Endothelial cell of umbilical vein (primary cell): ENCODE results near the gene TBC1D16. TPM values are rescaled to one million over a fixed set of nuclear protein-coding genes. Genes with fewer than 3 reads are reported as not detected.

ENCODE experiments used
- BruUV-seq: library from RNA; stranded (reverse); fragments of 400-500 nt; replicated peaks from 2 replicates; lab custom pipeline; 2021; lab: Mats Ljungman, UMichigan
- CTCF ChIA-PET: fragments of 300-600, 350-600 bp; sonication (Branson Sonifier 250); formaldehyde crosslinking; loops from one replicate; lab custom pipeline; 2021; ENCODE audit warnings: antibody characterized with exemption, inconsistent platforms; lab: Charles Lee
- POLR2A ChIA-PET: fragments of 300-600, 350-600 bp; sonication (Branson Sonifier 250); formaldehyde crosslinking; loops from one replicate; lab custom pipeline; 2021; ENCODE audit warnings: antibody characterized with exemption, inconsistent platforms; lab: Charles Lee
- DNase-seq: peaks from one replicate; pipeline ENCODE4 v3.0.0-alpha.2; 2011; ENCODE audit warnings: low read depth, low spot score
- FAIRE-seq: peaks from 2 replicates; lab custom pipeline; 2011; peaks lifted over from hg19 to GRCh38; lab: Jason Lieb, UNC
- H2AFZ ChIP-seq: 2 replicates; pipeline ENCODE4 v1.6.0; 2012; ENCODE audit warnings: low read depth, low read length, control low read depth, inconsistent platforms
- H3K27ac ChIP-seq: 2 replicates; pipeline ENCODE4 v1.5.1; 2011; ENCODE audit warnings: low read depth, mild to moderate bottlenecking, control low read depth, low read length, moderate library complexity; ENCODE audit not compliant: insufficient read depth
- H3K27me3 ChIP-seq, 2 experiments: 2 replicates each; pipeline versions ENCODE4 v1.6.0 to v1.6.1; 2011; ENCODE audit warnings: low read length in 2 of 2, mixed read lengths in 1 of 2; ENCODE audit not compliant: control insufficient read depth in 2 of 2, insufficient read depth in 2 of 2
- H3K36me3 ChIP-seq, 2 experiments: 2 replicates in 1 of 2; 3 replicates in 1 of 2; pipeline ENCODE4 v1.5.1; 2011; ENCODE audit warnings: low read length in 2 of 2, mild to moderate bottlenecking in 1 of 2, moderate library complexity in 1 of 2; ENCODE audit not compliant: control insufficient read depth in 2 of 2, insufficient read depth in 2 of 2; ENCODE audit errors: extremely low read depth in 1 of 2
- H3K4me1 ChIP-seq: 3 replicates; pipeline ENCODE4 v1.5.1; 2011; ENCODE audit warnings: mild to moderate bottlenecking, low read length; ENCODE audit not compliant: control insufficient read depth, insufficient read depth; ENCODE audit errors: extremely low read depth
- H3K4me2 ChIP-seq: 2 replicates; pipeline ENCODE4 v1.6.1; 2011; ENCODE audit warnings: low read length, control low read depth, mixed read lengths; ENCODE audit not compliant: insufficient read depth
- H3K4me3 ChIP-seq, 3 experiments: fragments of 200-600 bp in 1 of 3; sonication (generic), shearing (Covaris generic) in 1 of 3; replicated peaks in 1 of 3; 2 replicates each; pipeline ENCODE4 v1.5.1; 2011 to 2016; ENCODE audit warnings: control low read depth in 3 of 3, low read length in 3 of 3, mild to moderate bottlenecking in 2 of 3, inconsistent platforms in 1 of 3, low read depth in 1 of 3, moderate library complexity in 1 of 3; ENCODE audit not compliant: insufficient read depth in 1 of 3
- H3K79me2 ChIP-seq: 2 replicates; pipeline ENCODE4 v1.6.0; 2012; ENCODE audit warnings: low read length, inconsistent platforms; ENCODE audit not compliant: control insufficient read depth, insufficient read depth
- H3K9ac ChIP-seq: replicated peaks from 2 replicates; pipeline ENCODE3; 2011; ENCODE audit warnings: low read length, control low read depth; ENCODE audit not compliant: insufficient read depth; ENCODE audit errors: extremely low read depth
- H3K9me1 ChIP-seq: replicated peaks from 3 replicates; pipeline ENCODE4 v1.6.0; 2011; ENCODE audit warnings: mild to moderate bottlenecking, low read length; ENCODE audit not compliant: control insufficient read depth, insufficient read depth; ENCODE audit errors: extremely low read depth
- H3K9me3 ChIP-seq: replicated peaks from 2 replicates; pipeline ENCODE4 v1.5.1; 2012; ENCODE audit warnings: low read length, inconsistent platforms; ENCODE audit not compliant: control insufficient read depth, insufficient read depth
- H4K20me1 ChIP-seq: replicated peaks from 2 replicates; pipeline ENCODE3; 2011; ENCODE audit warnings: mild to moderate bottlenecking, low read length; ENCODE audit not compliant: control insufficient read depth, insufficient read depth; ENCODE audit errors: extremely low read depth
- CTCF ChIP-seq, 2 donors: IDR thresholded peaks; 1 replicate in 1 of 2; 2 replicates in 1 of 2; pipeline ENCODE4 v1.5.1; 2011; ENCODE audit warnings: low read length in 2 of 2, mild to moderate bottlenecking in 2 of 2, moderate library complexity in 2 of 2, control low read depth in 1 of 2, inconsistent platforms in 1 of 2, low read depth in 1 of 2; ENCODE audit not compliant: insufficient read depth in 1 of 2; ENCODE audit errors: extremely low read depth in 1 of 2
- EZH2 ChIP-seq: IDR thresholded peaks from 2 replicates; pipeline ENCODE4 v1.6.1; 2012; ENCODE audit warnings: borderline replicate concordance, low read depth, mild to moderate bottlenecking, moderate library complexity, low read length, inconsistent platforms; ENCODE audit not compliant: severe bottlenecking
- FOS ChIP-seq: IDR thresholded peaks from 2 replicates; pipeline ENCODE4 v1.6.1; 2011; ENCODE audit warnings: mild to moderate bottlenecking, low read length, moderate library complexity, borderline replicate concordance; ENCODE audit not compliant: insufficient read depth
- GATA2 ChIP-seq: IDR thresholded peaks from 2 replicates; pipeline ENCODE4 v1.7.0; 2011; ENCODE audit warnings: low read depth, mild to moderate bottlenecking, moderate library complexity, mixed read lengths, low read length; ENCODE audit not compliant: insufficient read length, insufficient read depth
- MAX ChIP-seq: IDR thresholded peaks from 2 replicates; pipeline ENCODE4 v1.6.1; 2011; ENCODE audit not compliant: insufficient read depth, insufficient read length
- POLR2A ChIP-seq: IDR thresholded peaks from 2 replicates; pipeline ENCODE4 v1.6.1; 2012; ENCODE audit warnings: low read depth, mild to moderate bottlenecking, control low read depth, low read length
- POLR2AphosphoS5 ChIP-seq: IDR thresholded peaks from 2 replicates; pipeline ENCODE4 v1.6.1; 2012; ENCODE audit warnings: low read depth, mild to moderate bottlenecking, control low read depth, low read length, moderate library complexity; ENCODE audit not compliant: insufficient read depth
- dilution Hi-C: fragments of 300-500 bp; cut with MboI; formaldehyde crosslinking; loops from one replicate; pipeline ENCODE4 v1.15.0; 2019; ENCODE audit warnings: low sequenced_read_pairs; ENCODE audit not compliant: extremely low pct_ligation_motif_present
- intact Hi-C: fragments of 100-400 bp; cut with micrococcal nuclease; formaldehyde crosslinking; loops from one replicate; pipeline ENCODE4 v1.10.0; 2022
- polyA plus RNA-seq, 4 experiments: library from polyadenylated mRNA; depleted of rRNA in 3 of 4; stranded (reverse) in 3 of 4; unstranded in 1 of 4; fragments of >200 nt; gene quantifications; 2 replicates each; pipeline versions ENCODE4 v1.2.1 to v1.2.3, GENCODE V29; 2011 to 2012; ENCODE audit warnings: missing spikeins in 1 of 4
- total RNA-seq: library from RNA; stranded (reverse); gene quantifications from 2 replicates; pipeline ENCODE4 v1.2.3, GENCODE V29; 2021

Gene TBC1D16
- total and polyA plus RNA-seq, 2 donors (not counting 3 experiments of a cell fraction or from before 2014, with no cell fraction given), result 12.9 to 48.6 TPM

- H4K20me1 ChIP-seq, result no peaks in the 10 kb centered on the region
- H3K36me3 ChIP-seq, result peaks cover 0 to 3% of the 10 kb centered on the region in 2 experiments
- CTCF ChIA-PET, result interaction anchor here (0.7 to 3.2 kb wide), 3 partner anchors 11 to 106 kb away, joined by 5 to 11 read pairs (median 5); partner anchors contain the start of gene GAA
- no peaks in the 10 kb centered on the region for H3K9me1 ChIP-seq
- POLR2A ChIA-PET, result no interaction called here
- H2AFZ ChIP-seq, result no peak overlapping the region
- FAIRE-seq, result peak; percentile 64
- H3K4me2 ChIP-seq, result no peak overlapping the region
- dilution Hi-C loops (no loop called here), intact Hi-C loops (no loop called here)
- no TSS peak for BruUV-seq
- no peak for DNase-seq
- H3K4me3 ChIP-seq, result no peak overlapping the region
- H3K27me3 ChIP-seq, result no peaks in the 10 kb centered on the region
- no peak overlapping the region for H3K9ac ChIP-seq
- no peaks in the 10 kb centered on the region for H3K79me2 ChIP-seq
- H3K4me1 ChIP-seq, result no peaks in the 10 kb centered on the region
- no peaks in the 10 kb centered on the region for H3K9me3 ChIP-seq
- no peak for TF ChIP-seq MAX
- TF ChIP-seq CTCF (IDR thresholded peaks at IDR 0.05; ENCODE audit: extremely low read depth in 1 of 2, insufficient read depth in 1 of 2, low read depth in 1 of 2, low read length in 2 of 2), result no peak
- no peak for TF ChIP-seq EZH2
- no peak for TF ChIP-seq POLR2A
- TF ChIP-seq GATA2, result no peak
- no peak for TF ChIP-seq FOS
- no peak for TF ChIP-seq POLR2AphosphoS5
- no peak overlapping the region for H3K27ac ChIP-seq
These were observed 40.0 kb downstream of the TBC1D16 start for GRCh38 chr17:79995696-79996095.
